HG03175 (cell line): ENCODE measurements around the gene ATL2.
"Not testable (repeated sequence)": the region's sequence is repeated elsewhere in the genome, so short reads cannot be mapped to it uniquely, and the experiment has no call there.

ENCODE experiments used
- ATAC-seq: cut with Tn5 transposase; IDR thresholded peaks from one replicate; pipeline ENCODE4 v1.9.1; 2021; ENCODE audit warnings: mild to moderate bottlenecking, moderate library complexity; ENCODE audit not compliant: unreplicated experiment

ATL2 gene

DNA sequence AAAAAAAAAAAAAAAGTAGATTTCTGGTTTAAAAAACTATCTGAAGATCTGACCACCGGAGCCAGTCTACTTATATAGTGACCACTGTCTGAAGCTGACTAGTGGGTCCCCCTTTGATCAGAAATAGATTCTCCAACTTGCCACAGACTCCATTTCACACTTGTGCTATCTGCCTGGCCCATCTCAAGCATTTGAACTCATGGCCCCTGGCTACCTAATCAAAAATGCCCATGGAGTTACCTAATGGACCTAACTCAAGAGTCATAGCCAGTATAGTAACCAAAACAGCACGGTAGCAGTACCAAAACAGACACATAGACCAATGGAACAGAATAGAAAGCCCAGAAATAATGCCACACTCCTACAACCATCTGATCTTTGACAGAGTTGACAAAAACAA lies 17.0 kb upstream of the ATL2 start:
- ATAC-seq = no peak

DNA sequence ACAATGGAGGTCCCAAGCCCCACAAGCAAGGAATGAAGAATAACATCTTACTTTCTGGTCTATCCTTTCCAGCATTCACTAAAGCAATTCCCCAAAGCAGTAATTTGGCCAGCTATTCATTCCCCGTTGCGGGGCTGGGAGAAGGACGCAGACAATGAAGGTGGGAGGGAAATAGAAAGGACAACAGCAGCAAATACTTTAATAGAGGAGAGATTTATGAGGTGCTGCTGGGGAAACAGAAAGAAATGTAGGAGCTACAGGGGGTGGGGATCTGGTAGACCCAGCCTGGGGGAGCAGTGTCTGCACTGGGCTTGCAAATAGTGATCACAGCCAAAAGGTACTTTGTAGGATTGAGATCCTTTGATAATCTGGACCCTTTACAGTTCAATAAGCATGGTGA lies 13.9 kb upstream of the ATL2 start:
- no peak for ATAC-seq

DNA sequence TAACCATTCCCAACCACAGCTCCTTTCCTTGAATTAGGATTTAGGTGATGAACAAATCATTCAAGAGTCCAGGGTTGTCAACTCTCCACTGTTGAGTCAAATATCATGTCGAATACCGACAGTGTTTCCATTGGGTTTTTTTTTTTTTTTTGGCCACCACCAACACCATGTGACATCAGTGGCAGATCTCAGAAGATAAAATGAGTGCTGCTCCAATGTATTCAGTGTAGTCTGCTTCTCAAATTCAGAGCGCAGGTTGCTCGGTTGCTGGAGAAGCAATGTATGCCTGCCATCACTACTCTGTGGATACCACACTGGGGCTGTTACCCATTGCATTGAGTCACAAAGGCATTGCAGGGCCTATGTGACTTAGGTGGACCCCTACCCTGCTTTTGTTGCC lies 10.8 kb upstream of the ATL2 start:
- no peak for ATAC-seq

DNA sequence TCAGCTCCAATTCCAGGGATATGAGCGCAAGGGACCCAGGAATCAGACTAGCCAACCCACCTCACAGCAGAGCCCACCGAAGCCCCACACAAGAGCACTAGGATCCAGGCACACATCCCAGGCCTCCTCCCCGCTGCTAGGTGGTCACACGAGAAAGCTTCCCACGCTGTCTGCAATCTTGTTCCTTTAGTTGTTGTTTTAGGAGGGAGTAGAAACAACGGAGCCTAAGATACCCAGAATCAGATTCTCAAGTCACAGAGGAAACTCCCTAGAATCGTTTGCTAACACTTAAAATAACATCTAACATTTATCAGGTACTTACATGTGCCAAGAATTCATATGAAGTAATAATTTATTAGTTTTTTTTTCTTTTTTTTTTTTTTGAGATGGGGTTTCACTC lies 9.7 kb upstream of the ATL2 start:
- ATAC-seq = no peak

DNA sequence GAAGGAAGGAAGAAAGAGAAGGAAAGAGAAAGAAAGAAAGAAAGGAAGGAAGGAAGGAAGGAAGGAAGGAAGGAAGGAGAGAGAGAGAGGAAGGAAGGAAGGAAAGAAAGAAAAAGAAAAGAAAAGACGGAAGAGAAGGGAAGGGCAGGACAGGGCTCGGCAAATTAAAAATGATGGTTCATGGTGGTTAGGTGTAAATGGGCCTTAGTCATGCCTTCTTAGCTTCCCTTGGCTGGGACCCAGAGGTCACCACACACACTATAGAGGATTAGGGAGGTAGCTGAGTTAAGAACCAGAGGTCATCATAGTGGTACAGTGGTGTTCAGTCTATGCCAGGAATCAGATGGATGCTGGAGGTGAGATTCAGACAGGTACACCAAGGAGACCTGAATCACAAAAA lies 9.3 kb upstream of the ATL2 start:
- ATAC-seq = no peak

DNA sequence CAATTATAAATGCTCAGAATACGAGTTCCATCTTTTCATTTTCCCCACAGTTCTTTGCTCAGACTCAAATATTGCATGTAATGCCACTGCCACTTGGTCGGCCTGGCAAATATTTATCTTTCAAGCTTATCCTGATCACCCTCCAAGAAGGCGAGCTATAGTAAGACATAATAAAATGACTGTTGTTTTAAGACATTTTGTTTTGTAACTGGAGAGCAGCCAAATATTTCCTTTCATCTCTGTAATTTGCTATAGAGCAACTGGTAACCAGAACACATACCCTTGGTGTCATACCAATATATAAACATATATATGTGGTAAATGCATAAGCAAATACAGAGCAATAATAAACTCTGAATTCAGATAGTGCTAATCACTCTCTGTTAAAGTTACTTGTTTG lies 7.3 kb upstream of the ATL2 start:
- ATAC-seq = no peak

DNA sequence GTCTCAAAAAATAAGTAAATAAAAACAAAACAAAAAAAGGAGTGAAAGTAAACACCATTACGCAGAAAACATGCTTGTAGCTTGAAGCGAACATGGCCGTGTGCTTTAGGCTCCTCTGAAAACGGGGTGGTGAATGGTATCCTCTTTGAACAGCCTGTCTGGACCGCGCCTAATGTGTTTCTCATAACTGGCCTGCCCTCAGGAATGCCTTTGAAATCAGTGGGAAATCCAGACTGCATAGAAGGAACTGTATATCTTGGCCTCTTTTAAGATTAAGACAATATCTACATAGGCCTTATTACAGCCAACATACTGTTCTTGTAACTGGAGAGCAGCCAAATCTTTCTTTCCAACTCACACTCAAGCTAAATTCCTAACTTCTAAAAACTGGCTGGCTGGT lies 6.7 kb upstream of the ATL2 start:
- ATAC-seq = not testable (repeated sequence)

DNA sequence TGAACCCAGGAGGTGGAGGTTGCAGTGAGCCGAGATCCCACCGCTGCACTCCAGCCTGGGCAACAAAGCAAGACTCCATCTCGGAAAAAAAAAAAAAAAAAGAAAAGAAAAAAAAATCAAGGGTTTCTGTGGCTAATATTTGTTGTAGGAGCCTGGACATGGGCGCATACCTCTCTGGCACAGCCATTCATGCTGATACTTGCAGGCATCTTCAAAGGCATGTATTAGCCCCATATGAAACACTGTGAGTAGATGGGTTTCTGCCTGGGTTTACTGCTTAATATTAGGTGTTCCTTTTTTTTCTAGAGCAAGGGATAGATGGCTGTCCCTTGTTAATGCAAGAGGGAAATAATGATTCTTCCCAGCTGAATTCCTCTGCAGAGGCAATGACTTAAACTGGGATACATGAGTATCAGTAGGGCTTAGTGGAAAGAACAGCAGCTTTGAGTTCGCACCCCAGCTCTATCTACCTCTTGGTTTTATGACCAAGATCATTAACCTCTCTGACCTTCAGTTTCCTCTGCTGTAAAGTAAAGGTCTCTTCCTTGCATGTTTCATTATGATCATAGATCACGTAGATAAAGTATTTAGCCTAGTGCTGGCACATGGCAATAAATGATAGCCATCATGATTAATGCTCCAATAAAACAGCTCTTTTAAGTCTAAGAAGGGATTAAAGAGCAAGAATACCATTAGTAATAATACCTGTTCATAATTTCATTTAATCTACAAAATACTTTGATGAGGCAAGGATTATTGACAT lies 4.5 kb upstream of the ATL2 start:
- ATAC-seq = no peak

DNA sequence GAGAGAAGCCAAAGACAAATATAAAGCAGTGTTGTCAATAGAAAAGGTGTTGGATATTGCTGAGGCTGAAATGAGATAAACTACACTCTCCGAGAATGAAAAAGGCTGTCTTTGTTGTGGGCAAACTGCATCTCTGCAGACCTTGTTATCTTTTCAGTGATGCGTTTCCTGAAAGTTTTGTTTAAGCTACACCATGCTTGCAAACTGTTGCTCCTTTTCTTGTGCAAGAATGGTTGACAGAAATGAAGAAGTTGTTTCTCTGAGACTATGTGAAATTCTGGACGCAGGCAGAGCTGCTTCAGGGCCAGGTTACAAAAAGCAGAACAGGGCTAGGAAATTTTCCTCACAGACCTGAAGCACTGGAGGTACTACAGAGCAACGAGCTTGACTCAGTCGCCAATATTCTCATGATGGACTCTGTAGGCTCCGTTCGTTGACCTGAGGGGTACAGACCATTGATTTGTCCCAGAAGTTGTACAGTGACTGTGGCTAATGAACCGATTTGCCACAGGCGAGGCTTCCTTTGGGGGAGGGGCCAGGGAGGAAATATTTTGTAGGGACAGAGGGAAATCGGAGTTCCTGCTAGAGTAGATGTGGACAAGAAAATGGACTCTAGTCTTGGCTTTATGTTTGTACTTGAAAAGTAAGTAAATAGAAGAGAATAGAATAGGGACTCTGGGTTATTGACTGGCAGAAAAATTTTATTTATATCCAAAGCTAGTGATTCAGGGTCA lies 3.5 kb upstream of the ATL2 start:
- ATAC-seq = no peak

DNA sequence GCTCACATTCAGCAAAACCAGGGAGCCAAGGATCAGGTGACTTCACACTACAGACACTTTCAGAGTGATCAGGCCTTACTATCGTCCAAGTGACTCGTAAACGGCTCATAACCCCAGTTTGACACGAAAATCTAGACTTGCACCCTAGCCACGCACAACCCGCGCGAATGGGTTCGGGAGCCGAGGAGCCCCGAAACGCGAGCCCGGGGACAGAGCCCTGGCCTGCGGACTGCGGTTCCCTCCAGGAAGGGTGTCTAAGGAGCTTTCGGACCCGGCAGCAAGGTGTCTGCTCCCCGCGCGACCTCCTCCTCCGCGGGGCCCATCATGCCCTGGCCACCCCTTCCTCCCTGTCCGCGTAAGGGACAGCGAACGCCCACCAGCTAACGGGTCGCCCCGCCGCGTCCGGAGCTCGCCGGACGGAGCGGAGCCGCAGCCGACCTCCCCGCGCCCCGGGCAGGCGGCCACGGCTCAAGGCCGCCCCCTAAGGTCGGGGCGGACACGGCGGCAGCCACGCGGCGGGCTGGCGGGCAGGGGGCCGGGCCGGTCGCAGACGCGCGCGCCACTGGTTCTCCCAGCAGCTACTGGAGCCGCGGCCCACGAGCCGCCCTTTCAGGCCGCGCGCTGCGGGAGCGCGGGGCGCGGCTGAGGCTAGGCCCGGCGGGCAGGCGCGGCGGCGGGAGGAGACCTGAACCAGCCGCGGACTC lies 575 bp downstream of the ATL2 start:
- peak; percentile 74 for ATAC-seq

DNA sequence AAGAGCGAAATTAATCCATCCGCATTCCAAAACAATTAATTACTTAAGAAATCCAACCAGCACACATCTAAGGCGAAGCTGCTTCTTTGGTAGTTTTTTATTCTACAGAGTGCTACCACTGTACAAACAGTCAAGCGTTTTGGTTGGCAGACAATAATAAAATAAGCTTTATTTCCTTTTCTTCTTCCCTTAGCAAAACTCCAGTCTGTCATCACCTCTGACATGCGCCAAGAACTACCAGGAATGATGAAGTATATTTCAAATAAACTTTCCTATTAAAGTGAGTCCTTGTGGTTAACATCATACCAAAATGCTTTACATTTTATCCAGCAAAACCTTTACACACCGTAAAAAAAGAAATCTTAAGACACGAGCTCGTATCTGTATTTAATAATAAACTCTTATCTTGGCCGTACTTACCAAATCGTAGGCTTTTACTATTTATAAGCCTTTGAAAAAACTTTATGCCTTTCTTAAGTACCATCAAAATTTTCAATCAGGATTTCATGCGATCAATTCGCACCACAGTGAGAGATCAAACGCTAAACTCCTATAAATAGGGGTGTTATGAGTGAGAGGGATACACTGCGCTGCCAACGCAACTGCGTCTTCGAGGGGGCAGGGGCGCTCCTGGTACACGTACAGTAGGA lies 1.3 kb downstream of the ATL2 start:
- no peak for ATAC-seq

DNA sequence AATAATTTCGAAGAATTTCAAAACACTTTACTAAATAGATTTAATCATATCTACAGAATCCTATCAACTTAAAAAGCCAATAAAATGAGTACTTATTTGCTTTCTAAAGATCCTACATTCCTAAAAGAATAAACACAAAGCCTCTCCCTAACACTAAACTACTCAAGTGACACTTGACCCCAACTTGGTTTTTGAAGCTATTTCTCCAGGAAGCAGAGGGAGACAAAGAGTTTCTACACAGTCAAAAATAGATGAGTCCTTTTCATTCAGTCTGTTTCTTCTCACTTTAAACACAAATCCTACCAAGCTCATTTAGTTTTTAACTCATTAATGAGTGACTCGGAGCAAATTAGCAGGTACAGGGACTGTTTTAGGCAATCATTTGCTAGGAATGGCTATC lies 2.1 kb downstream of the ATL2 start:
- ATAC-seq = no peak

DNA sequence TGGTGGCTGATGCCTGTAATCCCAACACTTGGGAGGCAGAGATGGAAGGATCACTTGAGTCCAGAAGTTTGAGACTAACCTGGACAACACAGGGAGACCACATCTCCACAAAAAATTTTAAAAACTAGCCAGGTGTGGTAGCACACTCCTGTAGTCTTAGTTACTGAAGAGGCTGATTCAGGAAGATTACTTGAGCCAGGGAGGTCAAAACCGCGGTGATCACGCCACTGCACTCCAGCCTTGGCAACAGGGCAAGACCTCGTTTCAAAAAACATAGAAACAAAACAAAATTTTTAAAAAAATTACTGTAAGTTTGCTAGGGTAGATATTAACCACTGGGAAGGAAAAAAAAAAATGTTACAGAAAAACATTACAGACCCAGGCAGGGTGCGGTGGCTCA lies 5.8 kb downstream of the ATL2 start:
- ATAC-seq = no peak

DNA sequence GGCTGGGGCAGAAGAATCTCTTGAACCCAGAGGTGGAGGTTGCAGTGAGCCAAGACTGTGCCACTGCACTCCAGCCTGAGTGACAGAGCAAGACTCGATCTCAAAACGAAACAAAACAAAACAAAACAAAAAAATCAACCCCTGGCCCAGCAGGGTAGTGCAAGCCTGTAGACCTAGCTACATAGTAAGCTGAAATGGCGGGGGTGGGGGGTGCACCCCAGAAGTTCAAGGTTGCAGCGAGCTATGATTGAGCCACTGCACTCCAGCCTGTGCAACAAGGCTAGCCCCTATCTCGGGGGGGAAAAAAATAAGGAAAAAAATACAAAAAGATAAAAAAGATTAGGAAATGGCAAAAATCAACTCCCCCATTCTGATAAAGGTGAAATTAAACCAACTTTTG lies 6.4 kb downstream of the ATL2 start:
- no peak for ATAC-seq

DNA sequence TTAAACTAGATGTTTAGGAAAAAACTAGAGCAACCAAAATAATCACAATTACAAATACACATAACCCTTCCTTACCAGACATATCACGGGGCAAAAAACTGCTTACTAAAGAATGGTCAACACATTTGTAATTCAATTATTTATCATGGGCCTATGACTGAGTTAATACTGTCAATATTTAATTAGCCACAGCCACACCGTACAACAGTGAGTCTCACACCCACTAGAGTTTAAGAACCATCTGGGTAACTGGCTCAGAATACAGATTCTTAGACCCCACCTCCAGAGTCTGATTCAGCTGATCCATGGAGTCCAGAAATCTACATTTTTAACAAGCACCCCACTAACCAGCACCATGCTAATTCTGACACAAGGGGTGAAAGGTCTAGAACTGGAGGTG lies 14.8 kb downstream of the ATL2 start:
- ATAC-seq = no peak

DNA sequence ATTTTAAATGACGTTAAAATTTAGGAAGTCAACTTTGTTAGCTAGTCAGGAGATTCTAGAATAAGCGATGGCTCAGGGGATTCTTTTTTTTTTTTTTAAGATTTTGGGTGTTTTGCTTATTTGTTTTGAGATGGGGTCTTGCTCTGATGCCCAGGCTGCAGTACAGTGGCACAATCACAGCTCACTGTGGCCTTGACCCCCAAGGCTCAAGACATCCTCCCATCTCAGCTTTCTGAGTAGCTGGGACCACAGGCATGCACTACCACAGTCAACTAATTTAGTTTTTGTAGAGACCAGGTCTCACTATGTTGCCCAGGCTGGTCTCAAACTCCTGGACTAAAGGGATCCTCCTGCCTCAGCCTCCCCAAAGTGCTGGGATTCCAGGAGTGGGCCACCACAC lies 16.9 kb downstream of the ATL2 start:
- ATAC-seq = no peak

DNA sequence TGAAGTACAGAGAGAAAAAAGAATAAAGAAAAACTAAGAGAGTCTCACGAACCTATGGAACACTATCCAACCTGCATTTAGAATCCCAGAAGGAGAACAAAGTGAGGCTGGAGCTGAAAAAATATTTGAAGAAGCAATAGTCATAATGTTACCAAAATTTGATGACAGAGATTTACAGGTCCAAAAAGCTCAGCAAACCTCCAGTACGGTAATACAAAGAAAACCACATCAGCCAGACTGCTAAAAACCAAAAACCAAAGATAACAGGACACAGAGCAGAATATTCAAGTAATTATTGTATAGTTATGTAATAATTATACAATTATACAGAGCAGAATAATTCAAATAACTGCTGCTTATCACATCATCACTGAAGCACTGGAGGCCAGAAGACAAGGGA lies 23.7 kb downstream of the ATL2 start:
- ATAC-seq = no peak

DNA sequence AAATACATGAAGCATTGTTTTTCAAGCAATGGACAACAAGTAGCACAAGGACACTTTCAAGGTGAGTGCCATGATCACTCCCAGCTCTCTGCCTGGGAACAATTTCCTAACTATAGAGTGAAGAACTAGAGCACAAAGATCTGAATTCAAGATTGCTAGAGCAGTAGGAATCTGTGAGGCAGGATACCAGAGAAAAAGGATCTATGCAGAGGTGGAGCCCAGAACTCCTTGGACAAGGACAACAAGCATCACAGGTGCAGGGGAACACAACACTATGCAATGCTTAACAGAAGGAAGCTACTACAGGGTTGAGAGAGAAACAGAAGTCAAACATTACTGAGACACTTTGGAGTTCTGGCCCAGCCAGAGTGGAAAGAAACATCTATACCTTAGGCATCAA lies 24.7 kb downstream of the ATL2 start:
- ATAC-seq = no peak

DNA sequence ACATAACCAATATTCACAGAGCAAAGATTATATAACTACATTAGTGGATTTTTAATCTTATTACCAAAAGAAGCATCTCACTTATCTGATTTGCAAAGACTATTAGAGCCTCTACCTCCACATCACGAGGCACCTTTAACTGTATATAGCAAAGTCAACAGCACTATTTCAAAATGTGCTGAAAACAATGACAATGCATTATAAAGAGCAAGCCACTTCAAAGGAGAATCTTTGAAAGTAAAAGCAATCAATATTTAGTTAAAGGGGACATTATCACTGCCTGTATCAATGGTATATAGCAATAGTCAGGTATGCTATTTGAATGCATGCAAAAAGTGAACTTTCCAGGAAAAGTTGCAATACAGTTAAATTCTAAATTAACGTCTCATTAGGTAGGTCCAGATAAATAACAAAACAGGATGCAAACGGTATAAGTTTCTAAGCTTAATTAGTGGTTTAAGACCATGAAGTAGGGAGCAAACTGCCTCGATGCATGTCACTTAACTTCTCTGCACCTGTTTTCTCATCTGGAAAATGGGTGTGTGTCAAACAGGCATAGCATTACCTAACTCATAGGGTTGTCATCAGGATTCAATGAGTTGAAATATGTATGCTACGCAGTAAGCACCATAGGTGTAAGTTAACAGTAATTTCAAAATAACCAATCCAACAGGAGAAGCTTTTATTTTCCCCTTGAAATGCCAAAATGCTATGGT lies 31.6 kb downstream of the ATL2 start:
- ATAC-seq = no peak

DNA sequence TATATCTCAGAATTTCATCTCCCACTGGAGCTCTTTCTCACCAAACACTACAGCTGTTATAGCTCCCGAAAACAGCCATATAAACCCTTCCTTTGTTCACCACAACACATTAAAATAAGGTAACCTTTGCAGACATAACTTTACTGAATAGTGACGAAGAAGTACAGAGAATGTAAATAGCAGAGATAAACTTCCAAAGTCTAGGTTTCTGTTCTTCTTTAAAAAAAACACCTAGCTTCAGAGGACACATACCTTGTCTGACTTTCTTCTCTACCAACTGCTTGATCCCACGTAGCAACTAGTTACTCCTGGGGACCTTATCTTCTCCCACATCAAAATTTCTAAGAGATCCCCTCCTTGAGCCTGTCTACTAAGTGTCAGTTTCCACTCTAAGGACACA lies 32.3 kb downstream of the ATL2 start:
- ATAC-seq = no peak

DNA sequence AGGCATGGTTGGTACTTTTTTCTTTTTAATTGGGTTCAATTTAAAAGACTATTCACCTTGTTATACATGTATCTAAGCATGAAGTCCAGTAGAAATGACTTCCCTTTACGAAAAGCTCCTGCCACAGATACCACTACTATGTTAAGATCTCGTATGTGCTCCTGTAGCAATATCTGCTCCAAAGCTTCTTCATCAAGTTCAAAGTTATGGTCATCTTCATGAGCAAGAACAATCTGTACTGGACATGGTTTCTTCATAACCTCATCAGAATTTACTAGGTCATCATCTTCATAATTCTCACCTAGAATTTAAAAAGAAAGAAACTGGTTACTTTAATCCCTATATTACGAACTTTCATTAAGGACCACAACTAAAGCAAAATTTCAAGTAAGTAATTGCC lies 33.9 kb downstream of the ATL2 start:
- no peak for ATAC-seq
